Suprapubic skin (tissue), 4 donors: ENCODE data around the gene MMD. TPM values are rescaled to one million over a fixed set of nuclear protein-coding genes. Genes with fewer than 3 reads are reported as not detected.

Experiments
- DNase-seq, 2 donors: peaks; one replicate each; pipeline ENCODE4 v3.0.0-alpha.2; 2019; ENCODE audit warnings: low spot score in 2 of 2
- H3K27ac ChIP-seq: fragments of 200-600 bp; sonication (generic); one replicate; pipeline ENCODE4 v1.5.1; 2019
- H3K27me3 ChIP-seq: fragments of 200-600 bp; sonication (generic); one replicate; pipeline ENCODE4 v1.5.1; 2019
- H3K36me3 ChIP-seq: fragments of 200-600 bp; sonication (generic); one replicate; pipeline ENCODE4 v1.5.1; 2019
- H3K4me1 ChIP-seq: fragments of 200-600 bp; sonication (generic); one replicate; pipeline ENCODE4 v1.5.1; 2019
- H3K4me3 ChIP-seq: fragments of 200-600 bp; sonication (generic); one replicate; pipeline ENCODE4 v1.5.1; 2019; ENCODE audit warnings: mild to moderate bottlenecking
- H3K9me3 ChIP-seq: fragments of 200-600 bp; sonication (generic); one replicate; pipeline ENCODE4 v1.5.1; 2019
- EP300 ChIP-seq: sonication (generic); formaldehyde crosslinking; IDR thresholded peaks from one replicate; pipeline ENCODE4 v1.6.1; 2017; ENCODE audit warnings: antibody characterized with exemption
- POLR2A ChIP-seq, 2 donors: fragments of 450-650 bp; IDR thresholded peaks; one replicate each; pipeline ENCODE4 v1.6.1; 2017; ENCODE audit warnings: antibody characterized with exemption in 2 of 2, mild to moderate bottlenecking in 2 of 2, moderate library complexity in 2 of 2
- POLR2AphosphoS5 ChIP-seq, 3 donors: sonication (generic); formaldehyde crosslinking; IDR thresholded peaks; one replicate each; pipeline ENCODE4 v1.6.1; 2017; ENCODE audit warnings: antibody characterized with exemption in 3 of 3
- WGBS: methylation state at CpG from one replicate; pipeline ENCODE4 v1.1.5; 2018; 5-methylcytosine and 5-hydroxymethylcytosine counted together
- total RNA-seq, 4 donors: library from RNA; depleted of rRNA; stranded (reverse); fragments of >200 nt; gene quantifications; one replicate each; pipeline ENCODE4 v1.1.0, GENCODE V29; 2016
- TF ChIP-seq, protein P1 (sequence below), 2 donors: fragments of 200-600 bp in 1 of 2; fragments of 450-650 bp in 1 of 2; sonication (generic) in 1 of 2; IDR thresholded peaks; one replicate each; pipeline ENCODE4 v1.5.1; 2016 to 2019; ENCODE audit warnings: antibody characterized with exemption in 2 of 2, mild to moderate bottlenecking in 1 of 2, moderate library complexity in 1 of 2

Gene MMD
- total RNA-seq, 4 donors from 2014 or later: 7.8 to 14.1 (median 9.4) TPM

DNA sequence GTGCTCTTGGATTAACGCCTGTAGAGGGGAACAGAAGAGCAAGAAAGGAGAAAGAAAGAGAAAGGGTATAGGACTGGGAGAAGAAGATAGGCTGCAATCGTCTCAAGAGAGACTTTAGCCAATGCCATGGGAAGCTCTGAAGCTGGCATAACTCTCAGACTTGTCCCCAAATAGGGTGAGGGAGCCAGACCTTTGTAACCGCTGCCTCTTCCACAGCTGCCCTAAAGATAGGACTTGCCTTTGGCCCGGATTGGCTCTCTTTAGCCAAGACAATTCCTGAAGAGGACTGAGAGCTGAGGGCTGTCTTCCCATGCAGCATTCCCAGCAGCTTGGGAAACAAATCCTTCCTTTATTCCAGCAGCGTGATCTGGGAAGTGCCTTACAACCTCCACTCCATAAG, 20.8 kb upstream of the MMD start:
- TF ChIP-seq EP300: no peak
- no peak for TF ChIP-seq POLR2A (IDR thresholded peaks at IDR 0.05)
- no peak for TF ChIP-seq POLR2AphosphoS5 (IDR thresholded peaks at IDR 0.05)
- no peak for DNase-seq
- Histone ChIP-seq H3K27me3 (no peaks in the 10 kb centered on the region), H3K4me1 (peaks cover 4% of the 10 kb centered on the region), H3K4me3 (no peak overlapping the region), H3K27ac (no peak overlapping the region), H3K36me3 (no peaks in the 10 kb centered on the region), H3K9me3 (no peaks in the 10 kb centered on the region)
- WGBS: 78% methylated on average over 5 of the region's 5 CpGs

DNA sequence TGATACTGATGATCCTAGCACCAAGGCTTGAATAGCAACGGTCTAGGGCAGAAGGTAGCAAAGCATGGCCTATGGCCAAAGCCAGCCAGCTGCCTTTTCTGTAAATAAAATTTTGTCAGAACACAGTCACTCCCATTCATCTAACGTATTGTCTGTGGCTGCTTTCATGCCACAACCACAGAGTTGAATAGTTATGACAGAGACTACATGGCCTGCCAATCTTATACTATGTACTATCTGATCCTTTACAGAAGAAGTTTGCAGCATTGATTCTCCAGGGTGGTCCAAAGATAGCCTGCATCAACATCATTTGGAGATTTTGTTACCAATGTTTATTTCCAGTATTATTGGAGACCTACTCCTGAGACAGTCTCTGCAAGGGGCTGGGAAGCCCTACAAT, 19.9 kb upstream of the MMD start:
- Histone ChIP-seq H3K4me1 (peaks cover 6% of the 10 kb centered on the region), H3K27ac (no peak overlapping the region), H3K27me3 (no peaks in the 10 kb centered on the region), H3K4me3 (no peak overlapping the region), H3K9me3 (no peaks in the 10 kb centered on the region), H3K36me3 (no peaks in the 10 kb centered on the region)
- TF ChIP-seq EP300 (no peak), POLR2A (IDR thresholded peaks at IDR 0.05) (no peak), POLR2AphosphoS5 (IDR thresholded peaks at IDR 0.05) (no peak)
- TF ChIP-seq, protein P1, sequence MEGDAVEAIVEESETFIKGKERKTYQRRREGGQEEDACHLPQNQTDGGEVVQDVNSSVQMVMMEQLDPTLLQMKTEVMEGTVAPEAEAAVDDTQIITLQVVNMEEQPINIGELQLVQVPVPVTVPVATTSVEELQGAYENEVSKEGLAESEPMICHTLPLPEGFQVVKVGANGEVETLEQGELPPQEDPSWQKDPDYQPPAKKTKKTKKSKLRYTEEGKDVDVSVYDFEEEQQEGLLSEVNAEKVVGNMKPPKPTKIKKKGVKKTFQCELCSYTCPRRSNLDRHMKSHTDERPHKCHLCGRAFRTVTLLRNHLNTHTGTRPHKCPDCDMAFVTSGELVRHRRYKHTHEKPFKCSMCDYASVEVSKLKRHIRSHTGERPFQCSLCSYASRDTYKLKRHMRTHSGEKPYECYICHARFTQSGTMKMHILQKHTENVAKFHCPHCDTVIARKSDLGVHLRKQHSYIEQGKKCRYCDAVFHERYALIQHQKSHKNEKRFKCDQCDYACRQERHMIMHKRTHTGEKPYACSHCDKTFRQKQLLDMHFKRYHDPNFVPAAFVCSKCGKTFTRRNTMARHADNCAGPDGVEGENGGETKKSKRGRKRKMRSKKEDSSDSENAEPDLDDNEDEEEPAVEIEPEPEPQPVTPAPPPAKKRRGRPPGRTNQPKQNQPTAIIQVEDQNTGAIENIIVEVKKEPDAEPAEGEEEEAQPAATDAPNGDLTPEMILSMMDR (IDR thresholded peaks at IDR 0.05): no peak
- DNase-seq: no peak
- WGBS: 58% methylated on average over 2 of the region's 2 CpGs

DNA sequence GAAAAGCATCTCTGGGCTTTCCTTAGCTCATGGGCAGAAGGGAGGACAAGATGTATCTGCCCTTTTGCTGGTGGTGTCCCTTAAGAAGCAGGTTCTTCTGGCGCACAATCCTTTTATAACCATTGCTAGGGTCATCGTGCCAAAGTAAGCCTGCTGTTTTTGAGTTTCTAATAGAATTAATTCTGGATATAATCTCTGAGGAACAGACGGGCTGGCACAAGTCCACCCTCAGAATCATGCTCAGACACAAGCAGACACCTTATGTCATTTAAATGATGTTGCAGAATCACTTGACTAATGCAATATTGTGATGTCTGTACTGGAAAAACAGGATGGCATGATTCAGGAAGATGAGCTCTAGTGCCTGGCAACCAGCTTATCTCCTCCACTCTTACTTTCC, 18.8 kb upstream of the MMD start:
- H3K4me3 ChIP-seq: no peak overlapping the region
- peaks cover 11% of the 10 kb centered on the region for H3K4me1 ChIP-seq
- TF ChIP-seq EP300: no peak
- TF ChIP-seq, protein P1 (IDR thresholded peaks at IDR 0.05): no peak
- TF ChIP-seq POLR2A (IDR thresholded peaks at IDR 0.05): no peak
- no peak for TF ChIP-seq POLR2AphosphoS5 (IDR thresholded peaks at IDR 0.05)
- no peaks in the 10 kb centered on the region for H3K36me3 ChIP-seq
- H3K27ac ChIP-seq: no peak overlapping the region
- no peaks in the 10 kb centered on the region for H3K27me3 ChIP-seq
- DNase-seq: no peak
- no peaks in the 10 kb centered on the region for H3K9me3 ChIP-seq
- WGBS: 24% methylated on average over 3 of the region's 3 CpGs

DNA sequence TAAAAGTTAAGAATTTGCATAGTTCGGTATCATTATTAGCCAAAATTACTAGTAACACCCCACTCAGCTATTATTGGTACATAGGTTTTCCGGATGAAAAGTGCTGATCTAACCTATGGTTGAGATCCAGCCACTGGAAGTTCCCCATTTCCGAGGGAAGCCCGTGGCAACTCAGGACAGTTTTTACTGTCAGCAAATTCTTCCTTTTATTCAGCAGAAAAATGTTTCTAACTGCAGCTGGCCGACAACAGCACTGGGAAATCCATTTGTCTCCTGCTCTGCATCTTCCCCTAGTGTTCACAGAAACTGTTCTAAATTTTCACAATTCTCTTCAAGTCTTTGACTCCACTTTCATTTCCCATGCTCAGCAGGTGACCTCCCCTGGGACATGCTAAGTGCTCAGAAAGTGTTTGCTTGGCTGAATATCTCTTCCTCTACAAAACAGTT, 15.5 kb upstream of the MMD start:
- WGBS: 22% methylated on average over 5 of the region's 5 CpGs
- Histone ChIP-seq H3K4me3 (no peak overlapping the region), H3K9me3 (no peaks in the 10 kb centered on the region), H3K4me1 (peaks cover 29% of the 10 kb centered on the region), H3K27ac (no peak overlapping the region), H3K27me3 (no peaks in the 10 kb centered on the region), H3K36me3 (no peaks in the 10 kb centered on the region)
- TF ChIP-seq, protein P1 (IDR thresholded peaks at IDR 0.05): no peak
- DNase-seq: no peak

DNA sequence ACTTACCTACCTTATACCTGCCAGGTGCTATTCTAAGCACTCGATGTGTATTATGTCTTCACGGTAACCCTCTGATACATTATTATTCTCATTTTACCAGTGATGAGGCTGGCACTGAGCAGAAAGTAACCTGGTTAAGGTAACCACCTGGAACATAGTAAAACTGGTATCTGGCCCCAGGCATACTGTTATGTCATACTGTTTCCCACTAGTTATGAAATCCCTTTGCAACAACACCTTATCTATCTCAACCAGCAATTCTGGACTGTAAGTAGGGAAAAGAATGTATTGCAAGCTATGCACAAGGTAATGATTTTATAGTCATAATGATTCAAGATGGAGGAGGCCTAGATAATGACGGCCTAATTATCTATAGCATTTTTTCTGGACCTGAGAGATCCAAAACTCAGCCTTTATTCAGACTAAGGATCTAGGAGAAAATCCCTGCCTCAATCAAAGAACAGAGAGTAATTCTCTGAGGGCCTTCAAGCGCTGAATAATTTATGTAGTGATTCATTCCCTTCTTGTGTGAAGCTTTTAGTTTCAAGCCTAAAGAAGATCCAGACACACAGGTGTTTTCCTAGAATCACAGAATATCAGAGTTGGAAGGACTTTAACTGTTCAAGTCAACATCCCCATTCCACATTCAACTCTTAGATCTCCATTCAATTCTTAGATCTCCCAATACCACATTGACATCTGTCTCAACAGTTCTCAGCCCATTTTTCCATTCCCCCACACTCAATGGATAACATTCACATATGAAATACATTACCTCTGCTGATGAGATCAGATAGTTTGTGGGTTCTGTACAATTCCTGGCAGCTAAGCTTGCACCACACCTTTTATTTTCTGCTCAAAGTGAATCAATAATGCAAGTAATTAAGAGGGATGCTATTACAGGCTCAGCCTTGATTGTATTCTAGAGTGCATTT, 14.9 kb upstream of the MMD start:
- peaks cover 29% of the 10 kb centered on the region for H3K4me1 ChIP-seq
- H3K4me3 ChIP-seq: no peak overlapping the region
- no peak overlapping the region for H3K27ac ChIP-seq
- TF ChIP-seq, protein P1 (IDR thresholded peaks at IDR 0.05): no peak
- TF ChIP-seq EP300 (no peak), POLR2AphosphoS5 (IDR thresholded peaks at IDR 0.05) (no peak), POLR2A (IDR thresholded peaks at IDR 0.05) (no peak)
- no peak for DNase-seq
- WGBS: 55% methylated on average over 4 of the region's 4 CpGs
- no peaks in the 10 kb centered on the region for H3K9me3 ChIP-seq
- no peaks in the 10 kb centered on the region for H3K27me3 ChIP-seq
- no peaks in the 10 kb centered on the region for H3K36me3 ChIP-seq
